ENCODE results near the gene GRAMD1B.

GRAMD1B gene

DNA sequence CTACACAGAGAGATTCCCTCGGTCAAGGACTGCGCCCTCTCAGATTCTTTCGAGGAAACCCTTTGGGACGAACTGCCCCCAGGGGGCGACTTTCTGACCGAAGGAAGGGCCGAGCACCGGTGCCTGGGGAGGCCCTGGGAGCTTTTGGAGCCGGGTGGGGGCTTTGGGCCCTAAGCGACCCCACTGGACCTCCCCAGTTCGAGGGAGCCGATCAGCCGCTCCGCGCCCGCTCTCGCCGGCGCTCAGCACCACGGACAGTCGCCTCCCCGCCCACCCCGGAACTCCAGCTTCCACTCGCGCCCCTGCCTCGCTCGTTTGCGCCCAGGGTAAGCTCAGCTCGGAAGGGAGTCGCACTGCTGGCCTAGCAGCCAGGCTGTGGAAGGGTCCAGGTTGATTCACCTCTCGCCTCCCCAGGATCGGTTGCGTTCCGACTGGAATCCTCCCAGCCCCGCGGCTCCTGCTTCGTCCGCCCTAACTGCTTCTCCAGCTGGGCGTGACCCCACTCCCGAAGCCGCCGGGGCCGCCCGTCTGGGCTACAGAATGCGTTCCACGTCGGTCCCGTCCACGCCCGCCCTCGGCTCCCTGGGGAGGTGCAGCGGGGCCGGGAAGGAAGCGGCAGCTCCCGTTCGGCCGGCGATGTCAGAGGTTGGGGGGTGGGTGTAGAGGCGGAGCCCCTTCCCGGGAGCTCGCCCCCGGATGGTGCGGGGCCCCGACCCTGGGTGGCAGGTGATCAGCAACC lies 223.9 kb downstream of the GRAMD1B start:
- DNase-seq, result no peak

DNA sequence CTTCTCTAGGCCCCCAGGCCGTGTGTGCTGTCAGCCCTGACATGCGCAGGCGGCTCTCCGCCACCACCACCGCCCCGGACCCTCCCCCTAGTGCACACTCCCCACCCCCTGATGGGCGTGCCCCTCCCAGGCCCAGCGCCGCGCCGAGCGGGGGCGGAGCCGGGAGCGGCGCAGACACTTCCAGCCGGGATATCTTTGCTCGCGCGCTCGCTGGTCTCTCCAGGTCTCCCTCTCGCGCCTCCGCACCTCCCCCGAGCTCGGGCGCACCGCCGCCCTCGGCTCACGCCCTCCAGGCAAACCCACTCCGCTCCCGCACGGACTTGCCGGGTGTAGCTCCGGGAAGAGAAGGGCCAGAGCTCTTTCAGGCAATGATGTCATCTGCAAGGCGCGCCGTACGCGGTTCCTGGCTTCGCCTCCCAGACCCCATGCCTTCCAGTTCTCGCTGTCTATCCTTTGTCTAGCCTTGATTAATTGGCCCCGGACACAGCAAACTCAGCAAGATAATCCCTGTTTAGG lies 224.6 kb downstream of the GRAMD1B start, which contains the start of gene SCN3B:
Gene SCN3B, minus strand, starts transcription at position 59 of the 516 bp plus-strand sequence. CDS start 823 bp downstream, outside the sequence.
- DNase-seq, result no peak

DNA sequence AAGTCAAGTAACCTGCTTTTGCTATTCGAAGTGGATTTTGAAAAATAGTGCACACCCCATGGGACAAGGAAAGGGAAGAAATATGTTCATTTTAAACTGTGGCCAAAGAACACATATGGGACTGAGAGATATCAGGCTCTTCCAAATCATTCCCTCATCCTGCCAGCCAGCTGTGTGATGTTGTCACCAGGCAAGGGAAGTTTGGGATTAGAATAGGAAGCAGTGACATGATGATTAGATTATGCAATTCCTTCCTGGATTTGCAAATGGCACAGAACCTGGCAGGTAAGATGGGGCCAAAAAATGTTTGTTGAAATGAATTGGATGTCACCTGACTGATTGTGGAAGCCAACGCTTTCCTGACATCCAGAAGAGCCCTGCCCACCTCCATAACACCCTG lies 229.2 kb downstream of the GRAMD1B start:
- no peak for DNase-seq

DNA sequence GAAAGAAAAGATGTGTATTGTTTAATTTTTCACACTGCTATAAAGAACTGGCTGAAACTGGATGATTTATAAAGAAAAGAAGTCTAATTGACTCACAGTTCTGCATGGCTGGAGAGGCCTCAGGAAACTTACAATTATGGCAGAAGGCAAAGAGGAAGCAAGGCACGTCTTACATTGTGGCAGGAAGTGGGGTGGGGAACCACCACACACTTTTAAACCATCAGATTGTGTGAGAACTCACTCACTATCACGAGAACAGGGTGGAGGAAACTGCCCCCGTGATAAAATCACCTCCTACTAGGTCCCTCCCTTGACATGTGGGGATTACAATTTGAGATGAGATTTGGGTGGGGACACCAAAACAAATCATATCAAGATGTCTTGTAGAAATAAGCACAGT lies 229.9 kb downstream of the GRAMD1B start:
- DNase-seq, result peak; percentile 22

DNA sequence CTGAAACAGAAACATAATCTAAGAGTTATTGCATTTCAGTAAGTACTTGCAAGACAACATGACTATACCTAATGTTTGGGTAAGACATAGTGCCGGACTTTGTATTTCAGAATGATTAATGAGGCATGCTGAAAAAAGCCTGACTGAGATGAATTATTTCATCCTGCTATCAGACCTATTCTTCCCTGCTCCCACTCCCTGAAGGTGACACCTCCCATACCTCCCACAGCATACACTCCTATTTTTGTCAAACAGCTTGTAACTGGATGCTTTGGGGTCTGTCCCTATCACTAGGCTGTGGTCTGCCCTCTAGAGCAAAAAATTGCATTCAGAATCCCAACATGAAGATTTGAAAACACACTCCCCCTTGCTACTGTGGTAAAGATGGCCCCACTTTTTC lies 235.2 kb downstream of the GRAMD1B start:
- DNase-seq, result no peak

DNA sequence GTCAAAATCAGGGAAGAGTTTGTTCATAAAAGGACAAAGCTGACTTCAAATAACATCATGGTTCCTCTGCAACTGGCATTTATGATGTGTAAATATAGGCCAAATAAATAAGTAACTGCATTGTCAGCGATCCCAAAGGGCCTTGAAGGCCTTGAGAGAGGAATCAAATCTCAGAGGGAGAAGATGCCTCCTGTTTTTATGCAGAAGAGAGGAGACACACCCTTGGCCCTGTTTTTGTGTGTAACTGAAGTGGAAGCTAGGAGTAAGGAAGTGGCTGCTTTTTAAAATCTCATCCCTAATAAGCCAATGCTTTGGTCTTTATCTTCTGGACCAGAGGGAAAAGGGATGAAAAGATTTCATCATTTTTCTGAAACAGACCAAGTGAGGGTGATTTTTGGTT lies 240.0 kb downstream of the GRAMD1B start:
- no peak for DNase-seq

DNA sequence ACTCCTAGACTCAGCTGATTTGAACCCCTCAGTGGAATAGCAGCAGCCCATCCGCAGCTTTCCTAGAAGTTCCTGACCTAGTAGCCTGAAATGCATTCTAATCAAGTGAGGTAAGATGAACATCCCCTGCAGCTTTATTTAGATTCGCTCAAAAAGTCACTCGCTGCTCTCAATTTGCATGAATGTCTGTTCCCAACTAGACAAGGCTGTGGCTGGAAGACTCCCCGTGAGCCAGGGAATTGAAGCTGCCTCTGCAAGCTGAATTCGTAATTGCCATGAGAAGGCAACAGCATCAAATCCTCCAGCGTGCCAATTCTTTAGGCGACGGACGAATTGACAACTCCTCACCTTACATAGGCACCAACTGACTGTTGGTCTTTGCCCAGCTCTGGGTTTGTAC lies 241.5 kb downstream of the GRAMD1B start:
- no peak for DNase-seq

DNA sequence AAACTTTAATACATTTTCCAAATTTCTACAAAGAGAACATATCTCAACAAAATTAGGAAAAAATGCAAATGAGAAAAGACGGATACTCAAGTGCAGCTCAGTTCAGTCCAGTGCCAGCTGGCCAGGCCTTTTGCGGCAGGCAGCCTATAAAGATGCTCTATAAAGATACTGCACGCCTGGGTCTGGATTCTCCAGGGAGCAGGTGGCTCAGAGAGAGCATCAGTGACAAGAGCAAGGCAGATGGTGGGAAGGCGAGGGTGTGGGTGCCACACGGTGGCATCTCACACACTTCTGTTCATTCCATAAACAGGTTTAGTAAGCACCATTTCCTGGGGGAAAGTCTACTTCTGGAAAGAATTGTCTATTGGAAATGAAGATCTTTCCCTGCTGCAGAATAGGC lies 242.5 kb downstream of the GRAMD1B start:
- DNase-seq, result no peak

DNA sequence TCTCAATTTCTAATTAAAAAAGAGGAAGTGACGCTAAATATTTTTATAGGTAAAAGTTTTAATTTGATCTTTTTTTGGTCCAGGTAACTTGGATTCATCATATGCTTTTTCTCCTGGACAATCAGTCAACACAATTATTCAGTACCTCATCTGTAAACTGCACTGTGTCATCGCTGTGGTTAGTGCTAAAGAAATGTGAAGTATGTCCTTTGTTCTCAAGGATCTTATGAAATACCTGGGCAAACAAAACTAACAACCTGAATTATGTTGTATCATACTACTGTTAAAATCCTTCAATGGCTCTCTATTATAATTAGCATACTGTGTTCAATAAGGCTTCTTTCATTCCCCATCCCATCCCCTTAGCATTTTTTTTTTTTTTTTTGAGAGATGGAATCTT lies 244.2 kb downstream of the GRAMD1B start:
- DNase-seq, result no peak
